ENCODE measurements around the gene AADACL4. TPM values are rescaled to one million over a fixed set of nuclear protein-coding genes. Genes with fewer than 3 reads are reported as not detected.

The AADACL4 gene
- total and polyA plus RNA-seq, 10 donors, result 0.04 to 0.32 (median 0.26) TPM; not detected in 6

DNA sequence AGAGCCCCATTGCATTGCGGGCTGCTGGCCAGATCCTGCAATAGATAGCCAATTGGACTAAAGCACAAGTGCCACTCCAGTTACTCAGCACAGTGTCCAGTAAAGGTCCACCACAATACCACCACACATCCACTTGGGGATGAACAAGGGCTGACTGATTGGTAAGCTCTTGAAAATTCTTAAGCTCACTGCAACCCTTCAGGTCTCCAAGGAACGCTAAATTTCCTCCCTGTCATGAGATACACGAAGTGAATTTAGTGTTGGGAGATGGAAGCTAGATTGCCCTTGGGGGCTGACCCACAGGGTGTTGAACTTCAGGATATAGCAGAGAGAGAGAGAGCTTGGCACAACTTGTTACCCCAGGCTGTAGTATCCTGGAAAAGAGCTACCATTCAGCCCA lies 62.2 kb downstream of the AADACL4 start:
- TF ChIP-seq POLR2AphosphoS5 (IDR thresholded peaks at IDR 0.05) (no peak), POLR2A (IDR thresholded peaks at IDR 0.05) (no peak)
- TF ChIP-seq, protein P1, sequence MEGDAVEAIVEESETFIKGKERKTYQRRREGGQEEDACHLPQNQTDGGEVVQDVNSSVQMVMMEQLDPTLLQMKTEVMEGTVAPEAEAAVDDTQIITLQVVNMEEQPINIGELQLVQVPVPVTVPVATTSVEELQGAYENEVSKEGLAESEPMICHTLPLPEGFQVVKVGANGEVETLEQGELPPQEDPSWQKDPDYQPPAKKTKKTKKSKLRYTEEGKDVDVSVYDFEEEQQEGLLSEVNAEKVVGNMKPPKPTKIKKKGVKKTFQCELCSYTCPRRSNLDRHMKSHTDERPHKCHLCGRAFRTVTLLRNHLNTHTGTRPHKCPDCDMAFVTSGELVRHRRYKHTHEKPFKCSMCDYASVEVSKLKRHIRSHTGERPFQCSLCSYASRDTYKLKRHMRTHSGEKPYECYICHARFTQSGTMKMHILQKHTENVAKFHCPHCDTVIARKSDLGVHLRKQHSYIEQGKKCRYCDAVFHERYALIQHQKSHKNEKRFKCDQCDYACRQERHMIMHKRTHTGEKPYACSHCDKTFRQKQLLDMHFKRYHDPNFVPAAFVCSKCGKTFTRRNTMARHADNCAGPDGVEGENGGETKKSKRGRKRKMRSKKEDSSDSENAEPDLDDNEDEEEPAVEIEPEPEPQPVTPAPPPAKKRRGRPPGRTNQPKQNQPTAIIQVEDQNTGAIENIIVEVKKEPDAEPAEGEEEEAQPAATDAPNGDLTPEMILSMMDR (IDR thresholded peaks at IDR 0.05 in 8 of 11, conservative IDR thresholded peaks at IDR 0.05 in 3 of 11), result no peak
- H3K36me3 ChIP-seq, result no peaks in the 10 kb centered on the region
- 80 to 90% (median 89%) methylated on average over 3 of the region's 3 CpGs for WGBS, 5 donors
- H3K27me3 ChIP-seq (replicated peaks in 1 of 7), result peaks cover 0 to 20% (median 0%) of the 10 kb centered on the region in 7 donors
- peaks cover 0 to 34% (median 25%) of the 10 kb centered on the region in 8 donors for H3K9me3 ChIP-seq
- no peaks in the 10 kb centered on the region for H3K4me1 ChIP-seq
- intact Hi-C loops (cut with DNase I; ENCODE audit: low total_unique reads), result no loop called here
- DNase-seq, result no peak
- no peak overlapping the region for H3K27ac ChIP-seq
- no peak overlapping the region for H3K4me3 ChIP-seq

DNA sequence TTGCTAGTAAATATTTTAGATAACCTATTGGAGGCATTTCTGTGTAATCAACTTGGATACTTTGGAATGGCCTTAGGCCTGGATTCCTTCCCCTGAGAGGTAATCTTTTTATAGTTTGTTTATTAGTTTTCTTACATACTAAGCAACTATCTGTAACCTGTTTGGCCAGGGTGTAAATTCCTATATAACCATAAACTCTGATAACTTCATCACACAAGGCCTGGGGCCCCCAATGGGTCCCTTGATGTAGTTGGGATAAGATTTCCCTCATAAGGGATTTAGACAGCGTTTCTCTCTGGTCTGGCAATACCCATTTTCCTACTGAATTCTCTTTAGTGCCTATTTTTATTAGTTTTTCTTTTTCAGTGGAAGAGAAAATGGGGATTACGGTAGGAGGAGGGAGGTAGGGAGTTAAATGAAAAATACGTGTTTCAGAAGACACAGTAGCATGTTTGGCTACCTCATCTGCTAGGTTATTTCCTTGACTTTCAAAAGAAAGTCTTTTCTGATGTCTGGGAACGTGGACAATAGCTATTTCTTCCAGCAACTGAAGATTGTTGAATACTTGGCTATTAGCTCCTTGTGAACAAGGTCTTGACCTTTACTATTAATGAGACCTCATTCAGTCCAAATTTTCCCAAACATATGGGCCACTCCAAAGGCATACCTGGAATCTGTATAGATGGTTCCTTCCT lies 64.7 kb downstream of the AADACL4 start:
- DNase-seq, result no peak
- WGBS, 5 donors, result 62 to 77% (median 68%) methylated on average over 4 of the region's 4 CpGs
- Histone ChIP-seq H3K27me3 (replicated peaks in 1 of 7) (peaks cover 0 to 27% (median 0%) of the 10 kb centered on the region in 7 donors), H3K27ac (peak overlapping the region in 3 of 8 donors; percentile 28 to 57 (median 47)), H3K36me3 (no peaks in the 10 kb centered on the region), H3K4me1 (no peaks in the 10 kb centered on the region), H3K9me3 (peaks cover 0 to 20% (median 14%) of the 10 kb centered on the region in 8 donors), H3K4me3 (no peak overlapping the region)
- TF ChIP-seq POLR2AphosphoS5 (IDR thresholded peaks at IDR 0.05) (no peak), POLR2A (IDR thresholded peaks at IDR 0.05) (no peak)
- TF ChIP-seq, protein P1 (IDR thresholded peaks at IDR 0.05 in 8 of 11, conservative IDR thresholded peaks at IDR 0.05 in 3 of 11), result no peak
- intact Hi-C loops (cut with DNase I; ENCODE audit: low total_unique reads), result no loop called here

- Histone ChIP-seq H3K27ac (peak overlapping the region in 4 of 8 donors; percentile 22 to 57 (median 38)), H3K9me3 (peaks cover 0 to 15% (median 8%) of the 10 kb centered on the region in 8 donors), H3K36me3 (no peaks in the 10 kb centered on the region), H3K4me3 (no peak overlapping the region), H3K4me1 (no peaks in the 10 kb centered on the region), H3K27me3 (replicated peaks in 1 of 7) (peaks cover 0 to 30% (median 0%) of the 10 kb centered on the region in 7 donors)
- intact Hi-C loops (cut with DNase I; ENCODE audit: low total_unique reads), result no loop called here
- WGBS, 5 donors, result 19 to 45% (median 29%) methylated on average over 1 of the region's 1 CpG
- TF ChIP-seq, protein P1 (IDR thresholded peaks at IDR 0.05 in 8 of 11, conservative IDR thresholded peaks at IDR 0.05 in 3 of 11), result no peak
- TF ChIP-seq POLR2A (IDR thresholded peaks at IDR 0.05), result no peak
- no peak for TF ChIP-seq POLR2AphosphoS5 (IDR thresholded peaks at IDR 0.05)
- DNase-seq, result no peak
Observed at GRCh38 chr1:12709091-12709491, 65.2 kb downstream of the AADACL4 start.

DNA sequence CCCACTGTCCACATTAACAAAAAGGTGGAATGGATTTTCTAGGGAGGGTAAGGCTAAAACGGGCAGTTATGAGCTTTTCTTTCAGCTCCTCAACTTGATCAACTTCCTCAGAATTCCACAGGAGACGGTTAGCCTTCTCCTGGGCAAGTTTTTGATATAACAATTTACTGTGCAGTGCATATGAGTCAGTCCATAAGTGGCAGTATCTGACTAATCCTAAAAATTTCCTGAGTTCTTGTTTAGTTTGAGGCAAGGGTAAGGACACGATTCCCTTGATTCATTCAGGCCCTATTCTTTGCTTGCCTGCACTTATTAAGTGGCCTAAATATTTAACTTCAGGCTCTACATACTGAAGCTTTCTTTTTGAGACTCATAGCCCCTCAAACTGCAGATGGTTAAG lies 65.8 kb downstream of the AADACL4 start:
- Histone ChIP-seq H3K36me3 (no peaks in the 10 kb centered on the region), H3K27me3 (replicated peaks in 1 of 7) (peaks cover 0 to 32% (median 0%) of the 10 kb centered on the region in 7 donors), H3K27ac (peak overlapping the region in 4 of 8 donors; percentile 22 to 57 (median 38)), H3K9me3 (peaks cover 0 to 9% (median 2%) of the 10 kb centered on the region in 8 donors), H3K4me1 (no peaks in the 10 kb centered on the region), H3K4me3 (no peak overlapping the region)
- 56 to 72% (median 70%) methylated on average over 3 of the region's 3 CpGs for WGBS, 5 donors
- no peak for DNase-seq
- TF ChIP-seq POLR2AphosphoS5 (IDR thresholded peaks at IDR 0.05) (no peak), POLR2A (IDR thresholded peaks at IDR 0.05) (no peak)
- TF ChIP-seq, protein P1 (IDR thresholded peaks at IDR 0.05 in 8 of 11, conservative IDR thresholded peaks at IDR 0.05 in 3 of 11), result no peak
- intact Hi-C loops (cut with DNase I; ENCODE audit: low total_unique reads), result no loop called here

All from spleen (tissue), 11 donors.